Activated CD8-positive, alpha-beta memory T cell treated with anti-CD3 and anti-CD28 coated beads for 24 hours (primary cell): Measurements from ENCODE around the gene ELFN1.
A peak's percentile ranks its signal among the peaks of the same experiment; 100 is the strongest.

ENCODE experiments used
- DNase-seq: peaks from one replicate; pipeline ENCODE4 v3.0.0-alpha.2; 2020

The ELFN1 gene

DNA sequence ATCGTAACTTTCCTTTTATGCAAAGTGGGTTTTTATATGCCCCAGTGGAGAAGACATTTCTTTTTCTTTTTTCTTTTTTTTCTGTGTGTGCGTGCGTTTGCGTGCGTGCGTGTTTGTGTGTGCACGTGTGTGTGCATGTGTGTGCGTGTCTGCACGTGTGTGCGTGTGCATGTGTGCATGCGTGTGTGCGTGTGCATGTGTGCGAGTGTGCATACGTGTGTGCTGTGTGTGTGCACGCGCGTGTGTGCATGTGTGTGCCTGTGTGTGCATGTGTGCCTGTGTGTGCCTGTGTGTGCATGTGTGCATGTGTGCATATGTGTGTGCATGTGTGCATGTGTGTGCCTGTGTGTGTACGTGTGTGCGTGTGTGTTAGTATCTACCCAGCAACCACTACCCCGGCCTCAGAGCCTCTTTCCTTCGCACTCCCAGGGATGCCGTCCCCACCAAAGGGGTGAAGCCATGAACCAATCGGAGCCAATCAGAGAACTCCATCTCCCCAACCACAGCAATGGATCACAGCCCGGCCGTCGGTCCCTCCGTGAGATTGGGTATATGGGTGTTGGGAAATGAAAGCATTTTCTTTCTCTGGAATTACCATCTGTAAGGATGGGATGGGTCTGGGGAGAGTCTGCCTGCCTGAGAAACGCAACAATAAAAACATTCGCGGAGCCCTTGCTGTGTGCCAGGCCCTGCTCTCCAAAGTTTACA is 92.3 kb downstream of the ELFN1 start:
- peak; percentile 33 for DNase-seq

DNA sequence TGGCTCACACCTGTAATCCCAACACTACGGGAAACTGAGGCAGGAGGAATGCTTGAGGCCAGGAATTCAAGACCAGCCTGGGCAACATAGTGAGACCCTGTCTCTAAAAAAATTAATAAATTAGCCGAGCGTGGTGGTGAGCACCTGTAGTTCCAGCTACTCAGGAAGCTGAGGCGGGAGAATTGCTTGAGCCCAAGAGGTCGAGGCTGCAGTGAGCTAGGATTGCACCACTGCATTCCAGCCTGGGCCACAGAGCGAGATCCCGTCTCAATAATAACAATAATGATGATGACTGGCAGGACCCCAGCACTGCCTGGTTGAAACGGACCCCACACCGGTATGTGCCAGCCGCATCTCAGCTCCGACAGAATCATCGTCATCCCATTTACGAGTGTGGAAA is 93.0 kb downstream of the ELFN1 start:
- DNase-seq = no peak

DNA sequence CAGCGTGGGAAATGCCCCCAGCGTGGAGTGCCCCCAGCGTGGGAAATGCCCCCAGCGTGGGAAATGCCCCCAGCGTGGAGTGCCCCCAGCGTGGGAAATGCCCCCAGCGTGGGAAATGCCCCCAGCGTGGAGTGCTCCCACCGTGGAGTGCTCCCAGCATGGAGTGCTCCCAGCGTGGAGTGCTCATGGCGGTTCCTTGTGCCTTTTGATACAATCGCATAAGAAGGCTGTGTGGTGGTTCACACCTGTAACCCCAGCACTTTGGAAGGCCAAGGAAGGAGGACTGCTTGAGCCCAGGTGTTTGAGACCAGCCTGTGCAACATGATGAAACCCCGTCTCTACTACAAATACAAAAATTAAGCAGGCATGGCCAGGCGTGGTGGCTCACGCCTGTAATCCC is 93.8 kb downstream of the ELFN1 start:
- DNase-seq = peak; percentile 28

DNA sequence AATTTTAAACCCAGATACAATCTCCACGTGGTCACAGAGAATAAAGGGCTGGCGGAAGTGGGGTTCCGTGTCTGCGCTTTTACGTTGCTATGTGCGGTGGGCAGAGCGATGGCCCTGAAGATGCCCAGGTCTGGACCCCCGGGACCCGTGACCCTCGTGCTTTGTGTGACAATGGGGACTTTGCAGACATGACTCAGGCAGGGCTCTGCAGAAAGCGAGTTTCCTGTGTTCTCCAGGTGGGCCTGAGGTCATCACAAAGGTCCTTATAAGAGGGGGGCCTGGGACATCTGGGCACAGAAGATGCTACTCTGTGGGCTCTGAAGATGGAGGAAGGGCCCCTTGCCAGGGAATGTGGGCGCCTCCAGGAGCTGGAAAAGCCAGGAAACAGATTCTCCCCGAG is 95.3 kb downstream of the ELFN1 start:
- DNase-seq = no peak

DNA sequence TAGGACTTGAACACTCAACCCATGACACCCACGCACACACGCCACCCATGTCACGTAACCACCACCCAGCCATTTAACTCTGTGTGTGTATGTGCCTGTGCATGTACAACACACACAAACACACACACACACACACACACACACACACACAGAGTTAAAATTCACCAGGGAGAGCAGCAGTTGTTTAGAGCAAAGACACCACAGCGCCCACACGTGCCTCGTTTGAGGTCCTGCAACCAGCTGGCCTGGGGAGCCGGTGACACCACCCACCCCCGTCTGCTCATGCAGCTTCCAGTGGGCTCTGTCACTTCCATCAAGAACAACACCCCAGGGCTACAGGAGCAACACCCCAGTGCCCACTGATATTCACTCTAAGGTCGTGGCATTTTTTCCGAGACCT is 97.4 kb downstream of the ELFN1 start:
- DNase-seq = no peak

DNA sequence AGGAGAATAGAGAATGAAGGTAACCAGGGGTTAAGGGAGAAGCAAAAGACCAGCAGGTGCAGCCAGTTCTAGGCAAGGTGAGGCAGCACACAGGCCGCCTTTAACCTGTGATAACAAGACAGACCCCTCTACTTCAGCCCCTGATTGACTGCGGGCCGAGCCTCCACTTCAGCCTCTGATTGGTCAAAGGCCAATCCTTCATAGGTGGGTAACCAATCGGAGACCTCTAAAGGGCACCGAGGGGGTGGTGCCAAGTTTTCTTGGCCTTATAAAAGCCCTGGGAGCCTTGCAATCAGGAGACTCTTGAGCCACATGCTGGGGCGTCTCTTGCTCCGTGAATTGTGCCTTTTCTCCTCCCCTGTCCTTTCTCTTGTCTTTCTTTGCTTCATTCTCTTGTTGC is 98.8 kb downstream of the ELFN1 start:
- peak; percentile 17 for DNase-seq

DNA sequence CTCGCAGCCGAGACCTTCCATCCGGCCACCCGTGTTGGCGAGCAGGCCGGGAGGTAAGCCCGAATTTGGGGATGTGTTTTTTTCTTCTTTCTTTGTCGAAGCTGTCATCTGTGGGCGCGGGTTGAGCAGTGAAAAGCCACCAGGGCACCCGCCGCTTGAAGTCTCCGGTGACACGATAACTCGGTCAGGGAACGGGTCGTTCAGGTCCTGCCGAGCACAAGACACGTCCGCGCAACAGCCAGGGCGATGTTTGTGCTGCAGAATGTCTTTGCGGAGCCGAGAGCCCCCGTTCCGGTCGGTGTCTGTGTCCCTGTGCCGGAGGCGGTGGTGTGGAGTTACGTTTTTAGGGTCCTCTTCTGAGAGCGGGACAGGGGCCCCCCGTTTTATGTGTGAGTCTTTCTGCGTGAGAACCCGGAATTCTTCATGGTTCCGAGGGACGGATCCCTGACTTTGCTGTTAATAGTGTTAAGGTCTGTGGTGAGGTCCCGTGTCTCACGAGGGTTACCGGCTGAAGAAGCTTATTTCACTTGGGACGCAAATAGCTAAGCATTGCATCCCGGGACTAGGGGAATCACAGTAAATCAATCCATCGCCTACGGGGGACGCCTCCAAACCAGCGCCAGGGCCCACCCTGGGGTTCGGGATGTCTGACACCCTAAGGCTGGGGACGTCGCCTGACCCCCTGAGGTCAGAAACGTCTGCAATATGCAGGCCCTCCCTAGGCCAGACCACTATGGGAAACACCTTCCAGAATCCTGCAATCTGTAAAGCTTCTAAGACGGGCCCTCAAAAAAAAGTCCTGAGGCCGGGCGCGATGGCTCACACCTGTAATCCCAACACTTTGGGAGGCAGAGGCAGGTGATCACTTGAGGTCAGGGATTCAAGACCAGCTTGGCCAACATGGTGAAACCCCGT is 99.5 kb downstream of the ELFN1 start:
- DNase-seq = peak; percentile 42

DNA sequence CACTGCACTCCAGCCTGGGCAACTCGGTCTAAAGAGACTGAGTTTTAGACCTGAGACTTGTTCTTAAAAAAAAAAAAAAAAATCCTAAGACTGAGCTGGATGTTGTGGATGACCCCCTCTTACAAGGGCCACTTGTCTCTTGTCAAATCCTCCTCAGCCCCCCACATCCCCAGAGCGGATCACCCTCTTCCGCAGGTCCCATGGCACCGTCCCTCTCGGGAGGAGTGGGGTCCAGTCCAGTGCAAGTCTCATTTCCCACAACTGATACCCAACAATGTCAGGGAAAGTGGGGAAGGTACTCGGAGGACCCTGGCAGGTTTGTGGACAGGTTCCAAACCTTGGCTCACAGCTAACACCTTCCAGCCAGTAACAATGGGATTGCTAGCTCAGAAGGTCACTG is 100.3 kb downstream of the ELFN1 start:
- DNase-seq = peak; percentile 26

DNA sequence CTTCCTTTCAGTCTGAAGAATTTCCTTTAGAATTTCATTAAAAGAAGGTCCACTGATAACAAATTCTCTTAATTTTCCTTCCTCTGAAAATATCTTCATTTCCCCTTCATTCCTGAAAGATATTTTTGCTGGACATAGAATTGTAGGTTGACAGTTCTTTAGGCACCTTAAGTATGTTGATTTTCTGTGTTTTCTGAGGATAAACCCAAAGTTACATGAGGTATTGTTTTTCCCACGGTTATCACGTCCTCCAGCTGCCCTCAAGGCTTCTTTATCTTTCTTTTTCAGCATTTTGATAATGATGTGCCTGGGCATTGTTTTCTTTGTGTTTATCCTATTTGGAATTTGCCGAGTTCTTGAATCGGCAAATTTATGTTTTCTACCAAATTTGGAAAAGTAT is 105.3 kb downstream of the ELFN1 start:
- no peak for DNase-seq

DNA sequence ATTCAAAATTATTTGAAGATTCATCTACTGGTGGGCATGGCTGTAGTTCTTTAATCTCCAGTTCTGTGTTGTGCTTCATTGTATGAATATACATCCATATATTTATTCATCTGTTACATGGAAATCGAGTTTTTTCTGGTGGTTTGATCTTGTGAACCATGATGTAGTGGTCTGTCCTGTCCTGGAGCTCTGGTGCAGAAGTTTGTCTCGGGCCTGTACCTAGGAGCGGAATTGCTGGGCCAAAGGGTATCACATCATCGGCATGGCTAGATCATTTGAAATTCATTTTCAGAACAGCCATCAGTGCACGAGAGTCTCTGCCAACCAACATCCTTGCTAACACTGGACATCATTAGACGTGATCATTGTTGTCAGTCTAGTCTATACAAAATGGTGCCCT is 107.0 kb downstream of the ELFN1 start:
- peak; percentile 3 for DNase-seq

DNA sequence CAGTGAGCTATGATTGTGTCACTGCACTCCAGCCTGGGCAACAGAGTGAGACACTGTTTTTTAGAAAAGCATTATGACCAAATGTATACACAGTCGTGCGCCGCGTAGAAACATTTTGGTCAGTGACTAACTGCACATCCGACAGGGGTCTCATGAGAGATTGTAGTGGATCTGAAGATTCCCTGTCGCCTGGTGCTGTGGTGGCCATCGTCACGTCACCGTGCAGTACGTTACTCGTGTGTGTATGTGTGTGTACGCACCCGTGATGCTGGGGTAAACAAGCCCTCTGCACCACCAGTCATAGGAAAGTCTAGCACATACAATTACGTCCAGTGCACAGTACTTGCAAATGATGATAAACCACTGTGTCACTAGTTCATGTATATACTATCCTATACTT is 109.4 kb downstream of the ELFN1 start:
- DNase-seq = peak; percentile 11

DNA sequence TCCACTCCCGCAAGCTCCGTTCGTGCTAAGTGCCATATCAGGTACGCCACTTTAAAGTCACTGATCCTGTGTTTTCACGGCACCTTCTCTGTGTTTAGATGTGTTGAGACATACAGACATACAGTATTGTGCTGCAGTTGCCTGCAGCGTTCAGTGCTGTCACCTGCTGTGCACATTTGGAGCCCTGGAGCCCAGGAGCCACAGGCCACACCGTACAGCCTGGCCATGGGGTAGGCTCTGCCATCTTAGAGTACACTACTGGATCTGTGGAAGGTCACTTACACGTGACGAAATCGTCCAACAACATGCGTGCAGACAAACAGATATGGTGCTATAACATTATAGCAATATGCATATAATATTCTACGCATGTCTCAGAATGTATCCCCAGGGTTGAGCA is 111.3 kb downstream of the ELFN1 start:
- peak; percentile 37 for DNase-seq

DNA sequence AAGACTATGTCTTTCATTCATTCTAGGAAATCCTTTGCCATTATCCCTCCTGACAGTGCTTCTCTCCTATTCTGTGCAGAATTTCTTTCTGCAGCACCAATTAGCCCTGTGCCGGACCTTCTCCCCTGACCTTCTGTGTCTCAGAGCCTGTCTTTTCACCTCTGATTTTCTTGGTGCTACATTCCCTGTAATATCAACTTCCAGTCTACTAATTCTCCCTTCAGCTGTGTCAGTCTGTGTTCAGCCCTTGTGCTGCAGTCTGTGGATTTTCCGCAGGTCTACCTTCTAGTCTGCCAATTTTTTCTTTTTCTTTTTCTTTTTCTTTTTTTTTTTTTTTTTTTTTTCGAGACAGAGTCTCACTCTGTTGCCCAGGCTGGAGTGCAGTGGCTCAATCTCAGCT is 115.8 kb downstream of the ELFN1 start:
- DNase-seq = no peak

DNA sequence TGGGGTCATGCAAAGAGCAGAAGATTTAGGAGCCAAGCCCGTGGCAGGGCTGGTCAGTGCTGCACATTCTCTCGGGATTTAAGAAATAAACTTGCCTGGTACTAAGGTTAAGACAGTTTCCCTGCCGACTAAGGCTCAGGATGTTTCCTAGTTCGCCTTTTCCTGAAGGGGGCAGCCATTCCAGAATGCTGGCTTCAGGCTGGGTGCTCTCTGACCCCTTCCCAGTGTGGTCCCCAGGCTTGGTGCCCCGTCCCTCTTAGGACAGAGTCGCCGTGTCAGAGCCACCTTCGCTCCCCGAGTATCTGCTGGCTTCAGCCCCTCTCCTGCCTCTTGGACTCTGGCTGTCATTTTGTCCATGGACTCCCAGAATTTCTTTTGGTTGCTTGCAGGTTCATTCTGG is 117.2 kb downstream of the ELFN1 start:
- DNase-seq = peak; percentile 24

DNA sequence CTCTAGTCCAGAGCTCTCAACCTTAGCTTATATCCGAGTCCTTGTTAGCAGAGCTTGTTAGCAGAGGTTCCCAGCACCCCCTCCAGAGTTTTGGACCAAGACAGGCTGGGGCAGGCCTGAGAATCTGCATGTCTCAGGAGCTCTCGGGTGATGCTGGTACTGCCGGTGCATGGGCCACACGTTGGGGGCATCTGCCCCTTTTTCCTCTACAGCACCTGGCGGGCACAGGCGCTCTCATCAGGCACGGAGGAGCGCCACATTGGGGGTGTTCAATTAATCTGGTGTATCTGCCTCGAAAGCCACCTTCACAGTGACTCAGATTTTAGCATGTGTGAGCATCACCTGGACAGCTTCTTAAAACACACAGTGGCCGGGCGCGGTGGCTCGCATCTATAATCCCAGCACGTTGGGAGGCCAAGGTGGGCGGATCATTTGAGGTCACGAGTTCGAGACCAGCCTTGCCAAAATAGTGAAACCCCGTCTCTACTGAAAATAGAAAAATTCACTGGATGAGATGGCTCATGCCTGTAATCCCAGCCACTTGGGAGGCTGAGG is 117.7 kb downstream of the ELFN1 start:
- DNase-seq = peak; percentile 11

DNA sequence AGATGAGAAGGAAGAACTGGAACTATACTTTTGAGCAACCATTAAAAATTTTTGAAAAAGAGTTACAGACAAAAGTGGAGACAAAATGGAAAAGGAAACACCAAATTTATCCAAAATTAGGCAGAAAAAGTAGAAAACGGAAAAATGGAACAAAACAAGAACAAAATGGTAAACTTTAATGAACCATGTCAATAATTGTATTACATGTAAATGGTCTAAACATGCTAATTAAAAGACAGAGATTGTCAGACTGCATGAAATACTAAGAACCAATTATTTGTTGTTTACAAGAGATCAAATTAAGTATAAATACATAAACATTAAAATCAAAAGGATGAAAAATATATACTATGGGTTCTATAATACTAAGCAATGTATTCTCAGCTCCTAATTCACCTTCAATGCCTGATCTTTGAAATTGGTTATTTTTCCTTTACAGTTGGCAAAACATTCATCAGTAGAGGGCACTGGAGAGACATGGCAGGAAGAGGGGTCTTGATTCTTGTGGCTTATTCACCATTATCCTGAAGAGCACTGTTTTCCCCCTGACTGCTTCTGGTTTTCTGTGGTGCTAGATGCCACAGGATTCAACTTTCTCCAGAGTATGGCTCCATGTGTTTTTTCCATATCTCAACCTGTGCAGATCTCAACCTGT is 124.9 kb downstream of the ELFN1 start:
- DNase-seq = no peak
